Kidney epithelial cell (primary cell): ENCODE measurements around the gene NDUFV2. TPM values are rescaled to one million over a fixed set of nuclear protein-coding genes. Genes with fewer than 3 reads are reported as not detected.

Experiments
- DNase-seq: peaks from one replicate; pipeline ENCODE4 v3.0.0-alpha.2; 2010; ENCODE audit warnings: low read depth
- H3K27me3 ChIP-seq: 2 replicates; pipeline ENCODE4 v1.6.0; 2011; ENCODE audit warnings: low read length; ENCODE audit not compliant: control insufficient read depth, insufficient read depth
- H3K36me3 ChIP-seq: 2 replicates; pipeline ENCODE4 v1.5.1; 2011; ENCODE audit warnings: low read length; ENCODE audit not compliant: control insufficient read depth, insufficient read depth
- H3K4me3 ChIP-seq: 2 replicates; pipeline ENCODE4 v1.5.1; 2011; ENCODE audit warnings: low read depth, mild to moderate bottlenecking, control low read depth, low read length
- total RNA-seq: library from RNA; depleted of rRNA; stranded (reverse); fragments of >200 nt; gene quantifications from 2 replicates; pipeline ENCODE4 v1.2.3, GENCODE V29; 2015
- TF ChIP-seq, protein P1 (sequence below): IDR thresholded peaks from 2 replicates; pipeline ENCODE4 v1.5.1; 2011; ENCODE audit warnings: mild to moderate bottlenecking, moderate library complexity, low read length, control low read depth, inconsistent platforms; ENCODE audit not compliant: insufficient read depth, poor library complexity, severe bottlenecking

Gene NDUFV2
- 85.8 and 93.3 TPM in 2 replicates for total RNA-seq

DNA sequence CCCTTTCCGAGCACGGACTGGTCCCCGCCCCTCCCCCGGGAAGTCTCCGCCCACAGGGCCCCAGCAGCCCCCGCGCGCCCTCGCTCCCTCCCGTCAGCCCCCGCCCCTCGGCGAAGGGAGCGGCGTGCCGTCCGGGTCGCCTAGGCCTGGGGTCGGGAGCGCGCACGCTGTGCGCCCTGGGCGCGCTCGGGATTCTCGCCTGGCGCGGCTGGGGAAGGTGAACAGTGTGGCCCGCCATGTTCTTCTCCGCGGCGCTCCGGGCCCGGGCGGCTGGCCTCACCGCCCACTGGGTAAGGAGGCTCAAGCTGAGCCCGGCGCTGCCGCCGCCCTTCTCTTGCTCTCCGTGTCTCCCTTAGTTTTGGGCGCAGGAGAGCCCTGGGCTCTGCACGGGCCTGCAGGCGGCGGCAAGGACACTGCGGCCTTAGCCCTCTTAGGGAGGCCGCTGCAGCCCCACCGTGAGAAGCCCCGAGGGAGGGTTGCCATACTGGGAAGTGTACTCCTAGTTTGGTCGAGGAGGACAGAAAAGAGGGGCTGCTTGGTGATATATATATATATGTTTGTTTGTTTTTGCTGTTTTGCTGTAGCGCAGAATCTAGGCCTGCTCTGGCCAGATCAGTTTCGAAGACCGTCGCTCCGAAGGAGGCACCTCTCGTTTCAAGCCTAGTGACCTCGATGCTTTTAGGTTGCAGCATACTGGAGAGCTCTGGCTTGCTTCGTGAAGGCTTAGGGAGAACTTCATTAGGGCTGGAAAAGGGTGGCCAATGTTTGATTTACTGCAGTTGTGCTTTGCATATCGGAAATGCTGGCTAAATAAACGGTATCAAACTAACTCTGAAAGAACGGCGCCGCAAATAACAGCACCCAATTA is at the start of gene NDUFV2:
Gene NDUFV2, plus strand, starts transcription at position 192 of the 868 bp plus-strand sequence. Its CDS starts 45 bp downstream, at position 237.
- Histone ChIP-seq H3K27me3 (no peaks in the 10 kb centered on the region), H3K36me3 (no peaks in the 10 kb centered on the region), H3K4me3 (peak within 1 kb of the TSS; percentile 83)
- TF ChIP-seq, protein P1, sequence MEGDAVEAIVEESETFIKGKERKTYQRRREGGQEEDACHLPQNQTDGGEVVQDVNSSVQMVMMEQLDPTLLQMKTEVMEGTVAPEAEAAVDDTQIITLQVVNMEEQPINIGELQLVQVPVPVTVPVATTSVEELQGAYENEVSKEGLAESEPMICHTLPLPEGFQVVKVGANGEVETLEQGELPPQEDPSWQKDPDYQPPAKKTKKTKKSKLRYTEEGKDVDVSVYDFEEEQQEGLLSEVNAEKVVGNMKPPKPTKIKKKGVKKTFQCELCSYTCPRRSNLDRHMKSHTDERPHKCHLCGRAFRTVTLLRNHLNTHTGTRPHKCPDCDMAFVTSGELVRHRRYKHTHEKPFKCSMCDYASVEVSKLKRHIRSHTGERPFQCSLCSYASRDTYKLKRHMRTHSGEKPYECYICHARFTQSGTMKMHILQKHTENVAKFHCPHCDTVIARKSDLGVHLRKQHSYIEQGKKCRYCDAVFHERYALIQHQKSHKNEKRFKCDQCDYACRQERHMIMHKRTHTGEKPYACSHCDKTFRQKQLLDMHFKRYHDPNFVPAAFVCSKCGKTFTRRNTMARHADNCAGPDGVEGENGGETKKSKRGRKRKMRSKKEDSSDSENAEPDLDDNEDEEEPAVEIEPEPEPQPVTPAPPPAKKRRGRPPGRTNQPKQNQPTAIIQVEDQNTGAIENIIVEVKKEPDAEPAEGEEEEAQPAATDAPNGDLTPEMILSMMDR: no peak
- peak; percentile 60 for DNase-seq

DNA sequence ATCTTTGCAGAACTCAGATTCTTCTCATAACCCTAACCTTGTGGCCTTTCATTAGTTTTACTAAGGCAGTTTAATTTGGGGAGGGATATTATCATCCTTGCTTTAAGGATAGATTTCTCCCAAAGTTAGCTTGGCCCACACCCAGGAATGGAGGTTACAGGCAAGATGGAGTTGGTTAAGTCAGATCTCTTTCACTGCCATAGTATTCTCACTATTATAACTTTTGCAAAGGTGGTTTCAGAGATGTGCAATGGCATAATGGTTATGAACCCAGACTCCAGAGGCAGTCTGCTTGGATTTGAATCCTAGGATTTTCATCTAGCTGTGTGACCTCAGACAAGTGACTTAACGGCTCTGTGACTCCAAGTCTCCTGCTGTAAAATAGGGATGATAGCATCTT is 48.7 kb upstream of the NDUFV2 start:
- Histone ChIP-seq H3K27me3 (no peaks in the 10 kb centered on the region), H3K36me3 (no peaks in the 10 kb centered on the region), H3K4me3 (no peak overlapping the region)
- DNase-seq: no peak
- TF ChIP-seq, protein P1: no peak

- TF ChIP-seq, protein P1: no peak
- Histone ChIP-seq H3K4me3 (no peak overlapping the region), H3K27me3 (no peaks in the 10 kb centered on the region), H3K36me3 (no peaks in the 10 kb centered on the region)
- DNase-seq: peak; percentile 55
These were observed 47.3 kb upstream of the NDUFV2 start for GRCh38 chr18:9055185-9055584.

DNA sequence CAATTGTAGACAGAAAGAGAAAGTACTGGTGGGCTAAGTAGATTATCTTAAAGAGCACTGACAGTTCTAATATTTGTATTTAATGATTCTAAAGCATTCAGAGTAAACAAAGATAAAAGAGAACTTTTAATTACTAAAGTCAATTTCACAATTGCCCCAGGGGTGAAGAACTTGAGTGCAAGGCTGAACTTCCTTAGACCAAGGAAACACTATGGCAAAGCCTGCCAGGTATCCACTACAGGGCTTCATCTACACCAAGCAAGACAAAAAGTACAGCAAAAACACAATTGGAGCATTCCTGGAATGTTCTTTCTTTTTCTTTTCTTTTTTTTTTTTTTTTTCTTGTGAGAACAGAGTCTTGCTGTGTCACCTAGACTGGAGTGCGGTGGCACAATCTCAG is 46.9 kb upstream of the NDUFV2 start:
- Histone ChIP-seq H3K36me3 (no peaks in the 10 kb centered on the region), H3K4me3 (no peak overlapping the region), H3K27me3 (no peaks in the 10 kb centered on the region)
- TF ChIP-seq, protein P1: no peak
- no peak for DNase-seq

GRCh38 chr18:9057646-9058045 is 44.9 kb upstream of the NDUFV2 start:
- H3K27me3 ChIP-seq: no peaks in the 10 kb centered on the region
- H3K4me3 ChIP-seq: no peak overlapping the region
- H3K36me3 ChIP-seq: no peaks in the 10 kb centered on the region
- TF ChIP-seq, protein P1: no peak
- DNase-seq: no peak
